ENCODE results near the gene RPSA.

RPSA gene

DNA sequence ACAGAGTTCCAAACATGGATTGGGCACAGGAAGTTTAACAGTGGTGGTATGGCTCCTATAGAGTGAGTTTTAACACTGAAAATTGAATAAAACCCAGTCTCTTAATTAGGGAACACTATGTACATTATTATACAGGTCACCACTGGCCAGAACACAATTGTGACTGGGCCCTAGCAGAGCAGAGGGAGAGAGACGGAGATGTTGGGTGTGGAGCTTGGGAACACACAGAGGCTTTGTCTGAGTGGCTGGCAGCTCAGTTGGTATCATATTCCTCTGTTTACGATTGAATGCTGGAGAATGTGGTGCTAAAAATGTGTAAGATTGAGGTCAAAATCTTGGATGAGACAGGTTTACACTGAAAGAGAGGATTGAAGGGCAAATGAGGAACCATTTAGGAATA lies 54.2 kb downstream of the RPSA start:
- DNase-seq = no peak

All from CD4-positive, alpha-beta T cell treated with Interleukin-1 beta for 1 hour (primary cell).